WTC11 (cell line): Measurements from ENCODE around the gene SLC35D1. TPM values are rescaled to one million over a fixed set of nuclear protein-coding genes. Genes with fewer than 3 reads are reported as not detected.

Source experiments
- ATAC-seq: fragments of 200-7000 bp; cut with Tn5 transposase; 2 replicates; pipeline ENCODE4 v1.10.0; 2021; ENCODE audit warnings: mild to moderate bottlenecking, moderate library complexity
- CTCF ChIA-PET: fragments of 300-600 bp; sonication (Branson Sonifier 250); formaldehyde crosslinking; loops from one replicate; lab custom pipeline; 2021; ENCODE audit warnings: antibody characterized with exemption; lab: Charles Lee
- POLR2A ChIA-PET: fragments of 350-600 bp; sonication (Branson Sonifier 250); formaldehyde crosslinking; loops from one replicate; lab custom pipeline; 2021; ENCODE audit warnings: antibody characterized with exemption; lab: Charles Lee
- DNase-seq: peaks from one replicate; pipeline ENCODE4 v3.0.0; 2021; ENCODE audit warnings: low spot score
- H3K27ac Mint-ChIP-seq: 2 replicates; pipeline ENCODE4 v1.8.0; 2021; ENCODE audit warnings: mixed read lengths
- H3K27me3 Mint-ChIP-seq: 2 replicates; pipeline ENCODE4 v1.8.0; 2021; ENCODE audit warnings: low read depth, mild to moderate bottlenecking, moderate library complexity, mixed read lengths
- H3K36me3 Mint-ChIP-seq: 2 replicates; pipeline ENCODE4 v1.8.0; 2021; ENCODE audit warnings: mixed read lengths
- H3K4me1 Mint-ChIP-seq: 2 replicates; pipeline ENCODE4 v1.8.0; 2022; ENCODE audit warnings: mixed read lengths
- H3K4me3 Mint-ChIP-seq: 2 replicates; pipeline ENCODE4 v1.8.0; 2021; ENCODE audit warnings: mild to moderate bottlenecking, moderate library complexity, mixed read lengths
- H3K9me3 Mint-ChIP-seq: 2 replicates; pipeline ENCODE4 v1.8.0; 2021; ENCODE audit warnings: mixed read lengths
- CBFB ChIP-seq: sonication (generic); formaldehyde crosslinking; IDR thresholded peaks from 2 replicates; pipeline ENCODE4 v1.8.1; 2022; ENCODE audit warnings: mild to moderate bottlenecking, low read depth, missing genetic modification reagents
- ESRRA ChIP-seq: sonication (generic); formaldehyde crosslinking; IDR thresholded peaks from 2 replicates; pipeline ENCODE4 v1.8.1; 2022; ENCODE audit warnings: mild to moderate bottlenecking, missing genetic modification reagents, borderline replicate concordance
- FOXJ3 ChIP-seq: sonication (generic); formaldehyde crosslinking; IDR thresholded peaks from 2 replicates; pipeline ENCODE4 v1.9.0; 2021; ENCODE audit warnings: missing genetic modification reagents, mild to moderate bottlenecking, borderline replicate concordance
- FOXK1 ChIP-seq: sonication (generic); formaldehyde crosslinking; IDR thresholded peaks from 2 replicates; pipeline ENCODE4 v1.8.0; 2022; ENCODE audit warnings: mild to moderate bottlenecking, moderate library complexity, missing genetic modification reagents
- FOXP1 ChIP-seq: sonication (generic); formaldehyde crosslinking; IDR thresholded peaks from 2 replicates; pipeline ENCODE4 v1.8.0; 2022; ENCODE audit warnings: missing genetic modification reagents, mild to moderate bottlenecking, moderate library complexity, borderline replicate concordance
- JUN ChIP-seq: sonication (generic); formaldehyde crosslinking; IDR thresholded peaks from 2 replicates; pipeline ENCODE4 v1.8.0; 2023; ENCODE audit warnings: mild to moderate bottlenecking, missing genetic modification reagents
- KAT7 ChIP-seq: sonication (generic); formaldehyde crosslinking; IDR thresholded peaks from 2 replicates; pipeline ENCODE4 v1.8.1; 2023; ENCODE audit warnings: missing genetic modification reagents, mild to moderate bottlenecking, borderline replicate concordance
- MYBL2 ChIP-seq: sonication (generic); formaldehyde crosslinking; IDR thresholded peaks from 2 replicates; pipeline ENCODE4 v1.8.1; 2023; ENCODE audit warnings: mild to moderate bottlenecking, moderate library complexity, missing genetic modification reagents
- PRRX2 ChIP-seq: fragments of 250-450 bp; sonication (Bioruptor Pico); IDR thresholded peaks from 2 replicates; pipeline ENCODE4 v1.8.0; 2021; ENCODE audit warnings: mild to moderate bottlenecking
- RELA ChIP-seq: sonication (generic); formaldehyde crosslinking; IDR thresholded peaks from 2 replicates; pipeline ENCODE4 v1.8.1; 2022; ENCODE audit warnings: missing genetic modification reagents, mild to moderate bottlenecking, borderline replicate concordance
- ZNF232 ChIP-seq: sonication (generic); formaldehyde crosslinking; IDR thresholded peaks from 2 replicates; pipeline ENCODE4 v1.8.0; 2022; ENCODE audit warnings: mild to moderate bottlenecking, missing genetic modification reagents
- total RNA-seq: library from RNA; stranded (reverse); gene quantifications from 3 replicates; pipeline ENCODE4 v1.2.3, GENCODE V29; 2021
- TF ChIP-seq, protein P1 (sequence below): fragments of 250-450 bp; sonication (Bioruptor Pico); IDR thresholded peaks from 2 replicates; pipeline ENCODE4 v1.9.0; 2021; ENCODE audit warnings: mild to moderate bottlenecking
- TF ChIP-seq, protein P2 (sequence below): fragments of 250-450 bp; sonication (Bioruptor Pico); IDR thresholded peaks from 2 replicates; pipeline ENCODE4 v1.9.0; 2021; ENCODE audit warnings: moderate library complexity, mild to moderate bottlenecking, inconsistent platforms, borderline replicate concordance
- TF ChIP-seq, protein P3 (sequence below): sonication (generic); formaldehyde crosslinking; IDR thresholded peaks from 2 replicates; pipeline ENCODE4 v1.8.0; 2022; ENCODE audit warnings: mild to moderate bottlenecking, missing genetic modification reagents
- TF ChIP-seq, protein P4 (sequence below): sonication (generic); formaldehyde crosslinking; IDR thresholded peaks from 2 replicates; pipeline ENCODE4 v1.8.0; 2023; ENCODE audit warnings: missing genetic modification reagents, mild to moderate bottlenecking, borderline replicate concordance

SLC35D1 gene
- total RNA-seq, 1 experiment from 2014 or later, result 2.4 TPM

DNA sequence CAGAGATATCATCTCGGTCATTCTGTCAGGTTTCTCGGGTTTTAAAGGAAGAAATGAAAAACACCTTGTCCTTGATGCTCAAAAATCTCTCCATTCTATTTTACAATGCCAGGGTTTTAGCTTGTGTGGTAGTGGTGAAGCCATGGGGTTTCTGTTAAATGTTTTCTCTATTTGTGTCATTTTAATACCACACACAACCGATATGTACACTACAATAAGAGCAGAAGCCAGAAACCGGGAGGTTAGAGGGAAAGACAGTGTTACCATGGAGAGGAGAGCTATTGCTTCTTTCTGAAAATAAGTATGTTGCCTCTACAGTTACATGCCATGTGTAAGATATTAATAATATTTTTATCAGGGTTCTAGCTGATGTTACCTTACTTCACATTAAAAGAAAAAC is 2.8 kb downstream of the SLC35D1 start (continued):
- TF ChIP-seq FOXJ3 (CRISPR knock-in tag), result no peak
- TF ChIP-seq, protein P1, sequence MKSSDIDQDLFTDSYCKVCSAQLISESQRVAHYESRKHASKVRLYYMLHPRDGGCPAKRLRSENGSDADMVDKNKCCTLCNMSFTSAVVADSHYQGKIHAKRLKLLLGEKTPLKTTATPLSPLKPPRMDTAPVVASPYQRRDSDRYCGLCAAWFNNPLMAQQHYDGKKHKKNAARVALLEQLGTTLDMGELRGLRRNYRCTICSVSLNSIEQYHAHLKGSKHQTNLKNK (CRISPR knock-in tag), result no peak

DNA sequence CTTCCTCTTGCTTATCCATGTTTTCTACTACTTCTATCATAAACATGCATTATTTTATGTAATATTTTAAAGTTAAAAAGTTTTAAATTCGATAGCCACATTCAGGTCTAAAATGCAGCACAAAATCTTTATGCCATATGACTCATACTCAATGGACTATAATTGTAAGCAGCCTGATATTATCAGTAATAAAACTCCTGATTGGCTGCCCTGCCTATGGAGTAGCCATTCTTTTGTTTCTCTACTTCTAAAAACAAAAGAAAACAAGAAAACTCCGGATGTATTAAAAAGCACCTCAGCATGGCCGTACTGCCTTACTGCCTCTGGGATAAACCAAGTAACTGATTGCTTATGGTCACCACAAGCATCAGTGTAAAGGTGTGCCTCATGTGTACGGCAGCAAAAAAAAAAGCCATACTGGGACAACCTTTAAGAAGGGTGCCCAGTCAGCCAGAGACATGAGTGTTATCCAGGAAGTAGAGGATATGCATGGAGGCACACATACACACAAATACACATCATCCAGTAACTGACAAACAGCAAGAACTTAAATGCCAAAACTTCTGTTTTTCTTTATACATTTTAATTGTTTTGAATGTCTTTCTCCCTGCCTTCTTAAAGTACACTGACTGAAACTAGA is 9.2 kb downstream of the SLC35D1 start:
- Mint-ChIP-seq H3K4me1 (peaks cover 24% of the 10 kb centered on the region), H3K9me3 (no peaks in the 10 kb centered on the region), H3K4me3 (no peak overlapping the region), H3K27me3 (no peaks in the 10 kb centered on the region), H3K27ac (no peak overlapping the region), H3K36me3 (0 out of 2 replicates have a peak, but pooled peaks cover 4% of the 10 kb centered on the region)
- no peak for DNase-seq
- ChIA-PET POLR2A (no interaction called here), CTCF (no interaction called here)
- ATAC-seq, result no peak
- TF ChIP-seq KAT7 (CRISPR knock-in tag) (no peak), MYBL2 (CRISPR knock-in tag) (no peak), JUN (no peak), PRRX2 (no peak), FOXP1 (CRISPR knock-in tag) (no peak), CBFB (no peak), FOXK1 (CRISPR knock-in tag) (no peak)
- TF ChIP-seq, protein P2, sequence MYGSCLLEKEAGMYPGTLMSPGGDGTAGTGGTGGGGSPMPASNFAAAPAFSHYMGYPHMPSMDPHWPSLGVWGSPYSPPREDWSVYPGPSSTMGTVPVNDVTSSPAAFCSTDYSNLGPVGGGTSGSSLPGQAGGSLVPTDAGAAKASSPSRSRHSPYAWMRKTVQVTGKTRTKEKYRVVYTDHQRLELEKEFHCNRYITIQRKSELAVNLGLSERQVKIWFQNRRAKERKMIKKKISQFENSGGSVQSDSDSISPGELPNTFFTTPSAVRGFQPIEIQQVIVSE (CRISPR knock-in tag), result no peak
- TF ChIP-seq, protein P3, sequence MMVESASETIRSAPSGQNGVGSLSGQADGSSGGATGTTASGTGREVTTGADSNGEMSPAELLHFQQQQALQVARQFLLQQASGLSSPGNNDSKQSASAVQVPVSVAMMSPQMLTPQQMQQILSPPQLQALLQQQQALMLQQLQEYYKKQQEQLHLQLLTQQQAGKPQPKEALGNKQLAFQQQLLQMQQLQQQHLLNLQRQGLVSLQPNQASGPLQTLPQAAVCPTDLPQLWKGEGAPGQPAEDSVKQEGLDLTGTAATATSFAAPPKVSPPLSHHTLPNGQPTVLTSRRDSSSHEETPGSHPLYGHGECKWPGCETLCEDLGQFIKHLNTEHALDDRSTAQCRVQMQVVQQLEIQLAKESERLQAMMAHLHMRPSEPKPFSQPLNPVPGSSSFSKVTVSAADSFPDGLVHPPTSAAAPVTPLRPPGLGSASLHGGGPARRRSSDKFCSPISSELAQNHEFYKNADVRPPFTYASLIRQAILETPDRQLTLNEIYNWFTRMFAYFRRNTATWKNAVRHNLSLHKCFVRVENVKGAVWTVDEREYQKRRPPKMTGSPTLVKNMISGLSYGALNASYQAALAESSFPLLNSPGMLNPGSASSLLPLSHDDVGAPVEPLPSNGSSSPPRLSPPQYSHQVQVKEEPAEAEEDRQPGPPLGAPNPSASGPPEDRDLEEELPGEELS (CRISPR knock-in tag), result no peak

DNA sequence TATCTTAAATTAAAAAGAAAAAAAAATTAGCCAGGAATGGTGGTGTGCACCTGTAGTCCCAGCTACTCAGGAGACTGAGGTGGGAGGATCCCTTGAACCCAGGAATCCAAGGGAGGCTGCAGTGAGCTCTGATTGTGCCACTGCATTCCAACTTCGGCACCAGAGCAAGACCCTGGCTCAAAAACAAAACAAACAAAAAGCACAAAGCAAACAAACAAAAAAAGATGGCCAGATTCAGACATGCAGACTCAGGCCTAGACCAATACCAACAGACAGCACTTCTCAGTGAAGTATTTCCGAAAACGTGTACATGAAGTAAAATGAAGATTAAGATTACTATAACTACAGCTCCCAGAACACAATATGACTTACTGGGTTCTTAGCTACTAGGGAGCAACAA is 10.6 kb downstream of the SLC35D1 start:
- Mint-ChIP-seq H3K36me3 (0 out of 2 replicates have a peak, but pooled peaks cover 4% of the 10 kb centered on the region), H3K9me3 (no peaks in the 10 kb centered on the region), H3K27ac (no peak overlapping the region), H3K4me3 (no peak overlapping the region)
- ChIA-PET POLR2A (no interaction called here), CTCF (no interaction called here)
- TF ChIP-seq ESRRA (CRISPR knock-in tag) (no peak), FOXJ3 (CRISPR knock-in tag) (no peak), JUN (no peak), RELA (no peak), ZNF232 (no peak)
- TF ChIP-seq, protein P4, sequence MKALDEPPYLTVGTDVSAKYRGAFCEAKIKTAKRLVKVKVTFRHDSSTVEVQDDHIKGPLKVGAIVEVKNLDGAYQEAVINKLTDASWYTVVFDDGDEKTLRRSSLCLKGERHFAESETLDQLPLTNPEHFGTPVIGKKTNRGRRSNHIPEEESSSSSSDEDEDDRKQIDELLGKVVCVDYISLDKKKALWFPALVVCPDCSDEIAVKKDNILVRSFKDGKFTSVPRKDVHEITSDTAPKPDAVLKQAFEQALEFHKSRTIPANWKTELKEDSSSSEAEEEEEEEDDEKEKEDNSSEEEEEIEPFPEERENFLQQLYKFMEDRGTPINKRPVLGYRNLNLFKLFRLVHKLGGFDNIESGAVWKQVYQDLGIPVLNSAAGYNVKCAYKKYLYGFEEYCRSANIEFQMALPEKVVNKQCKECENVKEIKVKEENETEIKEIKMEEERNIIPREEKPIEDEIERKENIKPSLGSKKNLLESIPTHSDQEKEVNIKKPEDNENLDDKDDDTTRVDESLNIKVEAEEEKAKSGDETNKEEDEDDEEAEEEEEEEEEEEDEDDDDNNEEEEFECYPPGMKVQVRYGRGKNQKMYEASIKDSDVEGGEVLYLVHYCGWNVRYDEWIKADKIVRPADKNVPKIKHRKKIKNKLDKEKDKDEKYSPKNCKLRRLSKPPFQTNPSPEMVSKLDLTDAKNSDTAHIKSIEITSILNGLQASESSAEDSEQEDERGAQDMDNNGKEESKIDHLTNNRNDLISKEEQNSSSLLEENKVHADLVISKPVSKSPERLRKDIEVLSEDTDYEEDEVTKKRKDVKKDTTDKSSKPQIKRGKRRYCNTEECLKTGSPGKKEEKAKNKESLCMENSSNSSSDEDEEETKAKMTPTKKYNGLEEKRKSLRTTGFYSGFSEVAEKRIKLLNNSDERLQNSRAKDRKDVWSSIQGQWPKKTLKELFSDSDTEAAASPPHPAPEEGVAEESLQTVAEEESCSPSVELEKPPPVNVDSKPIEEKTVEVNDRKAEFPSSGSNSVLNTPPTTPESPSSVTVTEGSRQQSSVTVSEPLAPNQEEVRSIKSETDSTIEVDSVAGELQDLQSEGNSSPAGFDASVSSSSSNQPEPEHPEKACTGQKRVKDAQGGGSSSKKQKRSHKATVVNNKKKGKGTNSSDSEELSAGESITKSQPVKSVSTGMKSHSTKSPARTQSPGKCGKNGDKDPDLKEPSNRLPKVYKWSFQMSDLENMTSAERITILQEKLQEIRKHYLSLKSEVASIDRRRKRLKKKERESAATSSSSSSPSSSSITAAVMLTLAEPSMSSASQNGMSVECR (CRISPR knock-in tag), result no peak
- TF ChIP-seq, all 79 proteins: peak for 0
- DNase-seq (no peak), ATAC-seq (no peak)
- Mint-ChIP-seq H3K4me1 (peaks cover 30% of the 10 kb centered on the region), H3K27me3 (no peaks in the 10 kb centered on the region)
